Astrocyte (in vitro differentiated cells and primary cell): ENCODE results near the gene CLEC2A.

Source experiments
- CTCF ChIP-seq: IDR thresholded peaks from 2 replicates; pipeline ENCODE4 v1.5.1; 2011; ENCODE audit warnings: low read depth, mild to moderate bottlenecking, inconsistent platforms, low read length, moderate library complexity; ENCODE audit not compliant: insufficient read depth
- EZH2 ChIP-seq: IDR thresholded peaks from 2 replicates; pipeline ENCODE4 v1.6.1; 2012; ENCODE audit warnings: mild to moderate bottlenecking, low read length, inconsistent platforms; ENCODE audit not compliant: insufficient read depth

DNA sequence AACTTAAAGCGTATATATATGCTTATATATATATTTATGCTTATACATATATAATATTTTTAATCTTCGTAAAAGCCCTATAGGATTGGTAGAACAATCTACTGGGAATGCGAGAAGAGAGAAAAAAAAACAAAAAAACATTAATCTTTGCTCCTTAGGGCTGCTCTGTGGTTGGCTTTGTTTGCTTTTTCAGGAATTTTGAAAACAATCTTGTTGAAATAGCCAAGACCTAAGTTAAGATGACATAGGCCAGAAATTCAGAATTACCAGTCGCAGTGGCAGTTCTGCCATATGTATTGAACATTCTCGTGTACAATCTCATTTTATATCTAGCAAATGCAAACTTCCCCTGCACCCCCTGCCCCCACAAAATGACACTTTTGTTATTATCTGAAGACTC is 50.2 kb downstream of the CLEC2A start:
- TF ChIP-seq CTCF (no peak), EZH2 (no peak)
